Common myeloid progenitor, CD34-positive (primary cell): ENCODE results near the gene GCC2.
"Not testable (repeated sequence)": the region's sequence is repeated elsewhere in the genome, so short reads cannot be mapped to it uniquely, and the experiment has no call there.

Experiments
- CTCF ChIA-PET: fragments of 350-600 bp; sonication (Branson Sonifier 250); formaldehyde crosslinking; loops from one replicate; lab custom pipeline; 2021; ENCODE audit warnings: antibody characterized with exemption; lab: Charles Lee
- POLR2A ChIA-PET: fragments of 350-600 bp; sonication (Branson Sonifier 250); formaldehyde crosslinking; loops from one replicate; lab custom pipeline; 2021; ENCODE audit warnings: antibody characterized with exemption; lab: Charles Lee
- DNase-seq, 3 donors: peaks; one replicate each; pipeline versions ENCODE4 v3.0.0 to v3.0.0-alpha.2; 2013
- H3K27ac ChIP-seq, 2 experiments: 1 replicate in 1 of 2; 2 replicates in 1 of 2; pipeline ENCODE4 v1.7.0; 2013; ENCODE audit warnings: inconsistent platforms in 2 of 2, low read length in 2 of 2, mild to moderate bottlenecking in 2 of 2, low read depth in 1 of 2, moderate library complexity in 1 of 2; ENCODE audit not compliant: severe bottlenecking in 2 of 2, insufficient read depth in 1 of 2, poor library complexity in 1 of 2
- H3K27me3 ChIP-seq, 5 experiments: replicated peaks in 2 of 5; 1 replicate in 3 of 5; 2 replicates in 2 of 5; pipeline versions ENCODE4 v1.6.1 to v1.7.0; 2013; ENCODE audit warnings: low read length in 4 of 5, mild to moderate bottlenecking in 2 of 5, moderate library complexity in 2 of 5, inconsistent platforms in 1 of 5; ENCODE audit not compliant: insufficient read depth in 5 of 5, control insufficient read depth in 4 of 5
- H3K36me3 ChIP-seq, 4 experiments: 1 replicate in 2 of 4; 2 replicates in 2 of 4; pipeline versions ENCODE4 v1.6.1 to v1.7.0; 2013; ENCODE audit warnings: low read length in 3 of 4, control low read depth in 1 of 4, mild to moderate bottlenecking in 1 of 4; ENCODE audit not compliant: control insufficient read depth in 4 of 4, insufficient read depth in 4 of 4
- H3K4me1 ChIP-seq, 4 experiments: 1 replicate in 3 of 4; 2 replicates in 1 of 4; pipeline versions ENCODE4 v1.6.1 to v1.7.1; 2013; ENCODE audit warnings: low read length in 3 of 4, mild to moderate bottlenecking in 3 of 4, control low read depth in 1 of 4, inconsistent platforms in 1 of 4, moderate library complexity in 1 of 4; ENCODE audit not compliant: control insufficient read depth in 4 of 4, insufficient read depth in 4 of 4; ENCODE audit errors: control extremely low read depth in 1 of 4
- H3K4me3 ChIP-seq, 7 experiments: 1 replicate in 4 of 7; 2 replicates in 3 of 7; pipeline versions ENCODE4 v1.5.1 to v1.7.0; 2013; ENCODE audit warnings: mild to moderate bottlenecking in 7 of 7, low read length in 6 of 7, moderate library complexity in 6 of 7, inconsistent platforms in 2 of 7, low read depth in 2 of 7, control low read depth in 1 of 7; ENCODE audit not compliant: insufficient read depth in 4 of 7, control insufficient read depth in 1 of 7; ENCODE audit errors: extremely low read depth in 1 of 7
- H3K9me3 ChIP-seq, 5 experiments: 1 replicate in 4 of 5; 2 replicates in 1 of 5; pipeline versions ENCODE4 v1.6.1 to v1.7.1; 2013; ENCODE audit warnings: low read length in 4 of 5, mild to moderate bottlenecking in 2 of 5, inconsistent platforms in 1 of 5, low read depth in 1 of 5, moderate library complexity in 1 of 5; ENCODE audit not compliant: control insufficient read depth in 4 of 5, insufficient read depth in 2 of 5; ENCODE audit errors: control extremely low read depth in 1 of 5
- WGBS: methylation state at CpG from one replicate; pipeline ENCODE4 v1.1.5; 2013; ENCODE audit not compliant: insufficient coverage; 5-methylcytosine and 5-hydroxymethylcytosine counted together

GCC2 gene

GRCh38 chr2:108423067-108423466 is 25.9 kb upstream of the GCC2 start:
- no peaks in the 10 kb centered on the region for H3K27me3 ChIP-seq
- 100% methylated on average over 1 of the region's 1 CpG for WGBS

GRCh38 chr2:108423502-108424251 is 25.3 kb upstream of the GCC2 start:
- H3K36me3 ChIP-seq: no peaks in the 10 kb centered on the region
- no peak overlapping the region for H3K4me3 ChIP-seq
- DNase-seq: no peak
- CTCF ChIA-PET: no interaction called here
- POLR2A ChIA-PET: no interaction called here
- 100% methylated on average over 5 of the region's 8 CpGs for WGBS
- H3K27ac ChIP-seq: no peak overlapping the region
- no peaks in the 10 kb centered on the region for H3K9me3 ChIP-seq
- H3K27me3 ChIP-seq: no peaks in the 10 kb centered on the region
- no peaks in the 10 kb centered on the region for H3K4me1 ChIP-seq

More at GRCh38 chr2:108423067-108423466, 25.9 kb upstream of the GCC2 start:
- no peaks in the 10 kb centered on the region for H3K4me1 ChIP-seq
- H3K36me3 ChIP-seq: no peaks in the 10 kb centered on the region
- POLR2A ChIA-PET: no interaction called here
- H3K4me3 ChIP-seq: no peak overlapping the region
- no peak overlapping the region for H3K27ac ChIP-seq
- H3K9me3 ChIP-seq: no peaks in the 10 kb centered on the region
- no peak for DNase-seq
- CTCF ChIA-PET: no interaction called here

GRCh38 chr2:108428286-108429009 is 20.6 kb upstream of the GCC2 start:
- no CpG with 5 or more reads among the region's 2 CpGs for WGBS
- no peak overlapping the region for H3K27ac ChIP-seq

GRCh38 chr2:108435578-108435977 is 13.4 kb upstream of the GCC2 start:
- H3K27me3 ChIP-seq, CTCF ChIA-PET, POLR2A ChIA-PET: not testable (repeated sequence)

More at GRCh38 chr2:108428286-108429009, 20.6 kb upstream of the GCC2 start:
- POLR2A ChIA-PET: no interaction called here
- Histone ChIP-seq H3K4me3 (no peak overlapping the region), H3K36me3 (no peaks in the 10 kb centered on the region), H3K9me3 (no peaks in the 10 kb centered on the region), H3K4me1 (no peaks in the 10 kb centered on the region), H3K27me3 (no peaks in the 10 kb centered on the region)
- CTCF ChIA-PET: no interaction called here
- no peak for DNase-seq

GRCh38 chr2:108436976-108437375 is 12.0 kb upstream of the GCC2 start:
- POLR2A ChIA-PET: no interaction called here
- no peak overlapping the region for H3K27ac ChIP-seq
- DNase-seq: peak in 2 of 3 donors; percentile 54 to 71
- H3K9me3 ChIP-seq: no peaks in the 10 kb centered on the region
- peaks cover 0 to 4% (median 0%) of the 10 kb centered on the region in 4 experiments for H3K4me1 ChIP-seq
- no peaks in the 10 kb centered on the region for H3K36me3 ChIP-seq
- no peak overlapping the region for H3K4me3 ChIP-seq
- CTCF ChIA-PET: interaction anchor here (1.1 kb wide), 1 partner anchor 8 kb away, joined by 3 read pairs; no protein-coding TSS in a partner anchor
- no CpG with 5 or more reads among the region's 1 CpG for WGBS
- no peaks in the 10 kb centered on the region for H3K27me3 ChIP-seq

More at GRCh38 chr2:108435578-108435977, 13.4 kb upstream of the GCC2 start:
- WGBS: no CpG with 5 or more reads among the region's 1 CpG
- not testable (repeated sequence) for H3K27ac ChIP-seq, H3K4me1 ChIP-seq, H3K4me3 ChIP-seq, H3K9me3 ChIP-seq, DNase-seq, H3K36me3 ChIP-seq

GRCh38 chr2:108441712-108442111 is 7.3 kb upstream of the GCC2 start:
- ChIA-PET CTCF (no interaction called here), POLR2A (interaction anchor here (0.6 kb wide), 1 partner anchor 9 kb away, joined by 3 read pairs; no protein-coding TSS in a partner anchor)
- Histone ChIP-seq H3K27me3 (no peaks in the 10 kb centered on the region), H3K4me1 (peaks cover 0 to 22% (median 7%) of the 10 kb centered on the region in 4 experiments), H3K36me3 (no peaks in the 10 kb centered on the region), H3K4me3 (no peak overlapping the region), H3K27ac (no peak overlapping the region), H3K9me3 (peaks cover 0 to 2% (median 0%) of the 10 kb centered on the region in 5 experiments)
- no peak for DNase-seq
- WGBS: no CpG with 5 or more reads among the region's 2 CpGs
